Ascending aorta (tissue), 2 donors: ENCODE data around the gene AR. TPM values are rescaled to one million over a fixed set of nuclear protein-coding genes. Genes with fewer than 3 reads are reported as not detected.

Source experiments
- DNase-seq, 2 donors: peaks; one replicate each; pipeline ENCODE4 v3.0.0-alpha.2; 2019; ENCODE audit warnings: low spot score in 2 of 2
- H3K27ac ChIP-seq, 2 donors: fragments of 200-600 bp; sonication (generic); one replicate each; pipeline ENCODE4 v1.5.1; 2016 to 2017; ENCODE audit warnings: mild to moderate bottlenecking in 1 of 2
- H3K27me3 ChIP-seq: fragments of 200-600 bp; sonication (generic); one replicate; pipeline ENCODE4 v1.5.1; 2017
- H3K36me3 ChIP-seq, 2 donors: fragments of 200-600 bp; sonication (generic); one replicate each; pipeline ENCODE4 v1.5.1; 2016
- H3K4me1 ChIP-seq, 2 donors: fragments of 200-600 bp; sonication (generic); one replicate each; pipeline ENCODE4 v1.5.1; 2016 to 2017; ENCODE audit warnings: mild to moderate bottlenecking in 1 of 2
- H3K4me3 ChIP-seq, 2 donors: fragments of 200-600 bp; sonication (generic); one replicate each; pipeline ENCODE4 v1.5.1; 2016 to 2017; ENCODE audit warnings: mild to moderate bottlenecking in 1 of 2
- H3K9me3 ChIP-seq, 2 donors: fragments of 200-600 bp; sonication (generic); one replicate each; pipeline ENCODE4 v1.5.1; 2016
- intact Hi-C: fragments of 100-400 bp; cut with DNase I; formaldehyde crosslinking; loops from one replicate; pipeline ENCODE4 v1.15.1; 2023
- total RNA-seq: library from RNA; depleted of rRNA; stranded (reverse); fragments of >200 nt; gene quantifications from one replicate; pipeline ENCODE4 v1.1.0, GENCODE V29; 2016
- TF ChIP-seq, protein P1 (sequence below), 3 experiments: fragments of 200-600 bp in 2 of 3; fragments of 450-650 bp in 1 of 3; sonication (generic) in 2 of 3; IDR thresholded peaks; one replicate each; pipeline ENCODE4 v1.5.1; 2016 to 2019; ENCODE audit warnings: antibody characterized with exemption in 3 of 3, mild to moderate bottlenecking in 1 of 3, moderate library complexity in 1 of 3

Gene AR
- total RNA-seq, 1 donor from 2014 or later = 16.3 TPM

DNA sequence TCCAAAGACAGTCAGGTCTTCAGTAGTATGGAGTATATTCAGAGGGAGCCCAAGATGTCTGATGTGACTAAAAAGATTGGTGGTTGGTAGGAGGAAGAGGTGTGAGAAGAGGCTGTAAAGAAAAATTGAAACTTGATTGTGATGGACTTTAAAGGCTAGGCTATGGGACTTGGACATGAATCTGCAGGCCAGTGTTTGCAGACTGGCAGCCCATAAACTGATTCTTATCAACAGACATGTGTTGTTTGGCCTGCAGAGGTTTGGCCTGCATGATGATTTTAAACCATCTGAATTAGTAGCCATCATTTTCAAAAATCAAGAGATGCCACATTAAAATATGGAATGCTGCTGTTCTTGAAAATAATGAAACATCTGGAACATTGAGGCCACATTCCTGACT lies 5.4 kb upstream of the AR start:
- TF ChIP-seq, protein P1, sequence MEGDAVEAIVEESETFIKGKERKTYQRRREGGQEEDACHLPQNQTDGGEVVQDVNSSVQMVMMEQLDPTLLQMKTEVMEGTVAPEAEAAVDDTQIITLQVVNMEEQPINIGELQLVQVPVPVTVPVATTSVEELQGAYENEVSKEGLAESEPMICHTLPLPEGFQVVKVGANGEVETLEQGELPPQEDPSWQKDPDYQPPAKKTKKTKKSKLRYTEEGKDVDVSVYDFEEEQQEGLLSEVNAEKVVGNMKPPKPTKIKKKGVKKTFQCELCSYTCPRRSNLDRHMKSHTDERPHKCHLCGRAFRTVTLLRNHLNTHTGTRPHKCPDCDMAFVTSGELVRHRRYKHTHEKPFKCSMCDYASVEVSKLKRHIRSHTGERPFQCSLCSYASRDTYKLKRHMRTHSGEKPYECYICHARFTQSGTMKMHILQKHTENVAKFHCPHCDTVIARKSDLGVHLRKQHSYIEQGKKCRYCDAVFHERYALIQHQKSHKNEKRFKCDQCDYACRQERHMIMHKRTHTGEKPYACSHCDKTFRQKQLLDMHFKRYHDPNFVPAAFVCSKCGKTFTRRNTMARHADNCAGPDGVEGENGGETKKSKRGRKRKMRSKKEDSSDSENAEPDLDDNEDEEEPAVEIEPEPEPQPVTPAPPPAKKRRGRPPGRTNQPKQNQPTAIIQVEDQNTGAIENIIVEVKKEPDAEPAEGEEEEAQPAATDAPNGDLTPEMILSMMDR (IDR thresholded peaks at IDR 0.05) = no peak
- DNase-seq = no peak
- Histone ChIP-seq H3K27me3 (no peaks in the 10 kb centered on the region), H3K4me1 (no peaks in the 10 kb centered on the region), H3K4me3 (no peak overlapping the region), H3K27ac (no peak overlapping the region), H3K36me3 (no peaks in the 10 kb centered on the region), H3K9me3 (no peaks in the 10 kb centered on the region)
- intact Hi-C loops = no loop called here

DNA sequence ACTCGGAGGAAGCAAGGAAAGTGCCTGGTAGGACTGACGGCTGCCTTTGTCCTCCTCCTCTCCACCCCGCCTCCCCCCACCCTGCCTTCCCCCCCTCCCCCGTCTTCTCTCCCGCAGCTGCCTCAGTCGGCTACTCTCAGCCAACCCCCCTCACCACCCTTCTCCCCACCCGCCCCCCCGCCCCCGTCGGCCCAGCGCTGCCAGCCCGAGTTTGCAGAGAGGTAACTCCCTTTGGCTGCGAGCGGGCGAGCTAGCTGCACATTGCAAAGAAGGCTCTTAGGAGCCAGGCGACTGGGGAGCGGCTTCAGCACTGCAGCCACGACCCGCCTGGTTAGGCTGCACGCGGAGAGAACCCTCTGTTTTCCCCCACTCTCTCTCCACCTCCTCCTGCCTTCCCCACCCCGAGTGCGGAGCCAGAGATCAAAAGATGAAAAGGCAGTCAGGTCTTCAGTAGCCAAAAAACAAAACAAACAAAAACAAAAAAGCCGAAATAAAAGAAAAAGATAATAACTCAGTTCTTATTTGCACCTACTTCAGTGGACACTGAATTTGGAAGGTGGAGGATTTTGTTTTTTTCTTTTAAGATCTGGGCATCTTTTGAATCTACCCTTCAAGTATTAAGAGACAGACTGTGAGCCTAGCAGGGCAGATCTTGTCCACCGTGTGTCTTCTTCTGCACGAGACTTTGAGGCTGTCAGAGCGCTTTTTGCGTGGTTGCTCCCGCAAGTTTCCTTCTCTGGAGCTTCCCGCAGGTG lies 637 bp downstream of the AR start:
- no peaks in the 10 kb centered on the region for H3K36me3 ChIP-seq
- H3K4me1 ChIP-seq = no peaks in the 10 kb centered on the region
- intact Hi-C loops = loop anchor here (5.0 to 10.0 kb wide), 2 partner anchors 240 to 953 kb away; partner anchors contain the start of gene YIPF6
- TF ChIP-seq, protein P1 (IDR thresholded peaks at IDR 0.05) = no peak
- no peak for DNase-seq
- H3K27ac ChIP-seq = peak overlapping the region; percentile 70 to 79
- H3K4me3 ChIP-seq = peak overlapping the region; percentile 42 to 68
- no peaks in the 10 kb centered on the region for H3K27me3 ChIP-seq
- no peaks in the 10 kb centered on the region for H3K9me3 ChIP-seq

DNA sequence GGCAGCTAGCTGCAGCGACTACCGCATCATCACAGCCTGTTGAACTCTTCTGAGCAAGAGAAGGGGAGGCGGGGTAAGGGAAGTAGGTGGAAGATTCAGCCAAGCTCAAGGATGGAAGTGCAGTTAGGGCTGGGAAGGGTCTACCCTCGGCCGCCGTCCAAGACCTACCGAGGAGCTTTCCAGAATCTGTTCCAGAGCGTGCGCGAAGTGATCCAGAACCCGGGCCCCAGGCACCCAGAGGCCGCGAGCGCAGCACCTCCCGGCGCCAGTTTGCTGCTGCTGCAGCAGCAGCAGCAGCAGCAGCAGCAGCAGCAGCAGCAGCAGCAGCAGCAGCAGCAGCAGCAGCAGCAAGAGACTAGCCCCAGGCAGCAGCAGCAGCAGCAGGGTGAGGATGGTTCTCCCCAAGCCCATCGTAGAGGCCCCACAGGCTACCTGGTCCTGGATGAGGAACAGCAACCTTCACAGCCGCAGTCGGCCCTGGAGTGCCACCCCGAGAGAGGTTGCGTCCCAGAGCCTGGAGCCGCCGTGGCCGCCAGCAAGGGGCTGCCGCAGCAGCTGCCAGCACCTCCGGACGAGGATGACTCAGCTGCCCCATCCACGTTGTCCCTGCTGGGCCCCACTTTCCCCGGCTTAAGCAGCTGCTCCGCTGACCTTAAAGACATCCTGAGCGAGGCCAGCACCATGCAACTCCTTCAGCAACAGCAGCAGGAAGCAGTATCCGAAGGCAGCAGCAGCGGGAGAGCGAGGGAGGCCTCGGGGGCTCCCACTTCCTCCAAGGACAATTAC lies 1.4 kb downstream of the AR start:
- Histone ChIP-seq H3K27ac (peak overlapping the region; percentile 79), H3K27me3 (no peaks in the 10 kb centered on the region), H3K4me1 (no peaks in the 10 kb centered on the region), H3K36me3 (no peaks in the 10 kb centered on the region), H3K9me3 (no peaks in the 10 kb centered on the region), H3K4me3 (peak overlapping the region; percentile 42 to 68)
- TF ChIP-seq, protein P1 (IDR thresholded peaks at IDR 0.05) = peak in 1 of 3 experiments; percentile 9
- intact Hi-C loops = loop anchor here (5.0 to 10.0 kb wide), 2 partner anchors 240 to 952 kb away; partner anchors contain the start of gene YIPF6
- no peak for DNase-seq

DNA sequence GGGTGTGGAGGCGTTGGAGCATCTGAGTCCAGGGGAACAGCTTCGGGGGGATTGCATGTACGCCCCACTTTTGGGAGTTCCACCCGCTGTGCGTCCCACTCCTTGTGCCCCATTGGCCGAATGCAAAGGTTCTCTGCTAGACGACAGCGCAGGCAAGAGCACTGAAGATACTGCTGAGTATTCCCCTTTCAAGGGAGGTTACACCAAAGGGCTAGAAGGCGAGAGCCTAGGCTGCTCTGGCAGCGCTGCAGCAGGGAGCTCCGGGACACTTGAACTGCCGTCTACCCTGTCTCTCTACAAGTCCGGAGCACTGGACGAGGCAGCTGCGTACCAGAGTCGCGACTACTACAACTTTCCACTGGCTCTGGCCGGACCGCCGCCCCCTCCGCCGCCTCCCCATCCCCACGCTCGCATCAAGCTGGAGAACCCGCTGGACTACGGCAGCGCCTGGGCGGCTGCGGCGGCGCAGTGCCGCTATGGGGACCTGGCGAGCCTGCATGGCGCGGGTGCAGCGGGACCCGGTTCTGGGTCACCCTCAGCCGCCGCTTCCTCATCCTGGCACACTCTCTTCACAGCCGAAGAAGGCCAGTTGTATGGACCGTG lies 2.2 kb downstream of the AR start:
- H3K36me3 ChIP-seq = no peaks in the 10 kb centered on the region
- H3K4me1 ChIP-seq = no peaks in the 10 kb centered on the region
- DNase-seq = peak in 1 of 2 donors; percentile 65
- no peaks in the 10 kb centered on the region for H3K27me3 ChIP-seq
- intact Hi-C loops = loop anchor here (5.0 to 10.0 kb wide), 2 partner anchors 239 to 951 kb away; partner anchors contain the start of gene YIPF6
- peak overlapping the region; percentile 42 to 68 for H3K4me3 ChIP-seq
- H3K27ac ChIP-seq = peak overlapping the region; percentile 79
- TF ChIP-seq, protein P1 (IDR thresholded peaks at IDR 0.05) = no peak
- H3K9me3 ChIP-seq = no peaks in the 10 kb centered on the region
